Stomach (tissue), 4 donors: Measurements from ENCODE around the gene ALKBH2.

Source experiments
- CTCF ChIP-seq, 7 experiments: fragments of 450-650 bp in 4 of 7; fragments of 200-600 bp in 3 of 7; sonication (generic) in 3 of 7; IDR thresholded peaks; one replicate each; pipeline ENCODE4 v1.5.1; 2016 to 2019; ENCODE audit warnings: antibody characterized with exemption in 7 of 7, control low read depth in 2 of 7, mild to moderate bottlenecking in 1 of 7
- EP300 ChIP-seq: sonication (generic); formaldehyde crosslinking; IDR thresholded peaks from one replicate; pipeline ENCODE4 v1.6.1; 2017; ENCODE audit warnings: antibody characterized with exemption
- POLR2A ChIP-seq, 4 donors: fragments of 450-650 bp; IDR thresholded peaks; one replicate each; pipeline ENCODE4 v1.6.1; 2016; ENCODE audit warnings: antibody characterized with exemption in 4 of 4, control low read depth in 2 of 4, mild to moderate bottlenecking in 1 of 4, moderate library complexity in 1 of 4

- TF ChIP-seq CTCF (IDR thresholded peaks at IDR 0.05) (no peak), POLR2A (IDR thresholded peaks at IDR 0.05) (no peak), EP300 (no peak)
Measured at GRCh38 chr12:109116611-109116949, 23.3 kb upstream of the ALKBH2 start.
